ENCODE results near the gene SLC17A5. TPM values are rescaled to one million over a fixed set of nuclear protein-coding genes. Genes with fewer than 3 reads are reported as not detected.
A peak's percentile ranks its signal among the peaks of the same experiment; 100 is the strongest.

SLC17A5 gene
- polyA plus RNA-seq, 4 donors: 17.6 to 28.3 (median 19.9) TPM

- DNase-seq (ENCODE audit: low read depth in 4 of 4, low spot score in 3 of 4): no peak
Measured at GRCh38 chr6:73667798-73668197, 14.0 kb upstream of the SLC17A5 start.

DNA sequence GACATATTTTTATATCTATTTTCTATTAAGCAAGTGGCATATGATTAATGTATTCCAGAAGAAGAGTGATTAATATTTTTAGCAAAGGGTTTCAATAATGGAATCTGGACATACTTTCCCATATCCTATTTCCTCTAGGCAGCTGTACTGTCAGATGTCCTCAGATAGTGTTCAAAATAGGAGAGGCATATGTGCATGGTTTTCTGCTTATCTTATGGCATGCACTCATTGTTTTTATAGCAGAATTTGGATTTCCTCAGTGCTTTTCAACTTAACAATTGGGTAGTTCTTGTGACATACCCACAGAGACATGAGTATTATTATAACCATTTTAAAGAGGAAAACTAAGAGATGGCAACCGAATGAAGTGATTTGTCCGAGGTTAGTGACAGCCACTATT, 12.6 kb upstream of the SLC17A5 start:
- DNase-seq (ENCODE audit: low read depth in 4 of 4, low spot score in 3 of 4): no peak

DNA sequence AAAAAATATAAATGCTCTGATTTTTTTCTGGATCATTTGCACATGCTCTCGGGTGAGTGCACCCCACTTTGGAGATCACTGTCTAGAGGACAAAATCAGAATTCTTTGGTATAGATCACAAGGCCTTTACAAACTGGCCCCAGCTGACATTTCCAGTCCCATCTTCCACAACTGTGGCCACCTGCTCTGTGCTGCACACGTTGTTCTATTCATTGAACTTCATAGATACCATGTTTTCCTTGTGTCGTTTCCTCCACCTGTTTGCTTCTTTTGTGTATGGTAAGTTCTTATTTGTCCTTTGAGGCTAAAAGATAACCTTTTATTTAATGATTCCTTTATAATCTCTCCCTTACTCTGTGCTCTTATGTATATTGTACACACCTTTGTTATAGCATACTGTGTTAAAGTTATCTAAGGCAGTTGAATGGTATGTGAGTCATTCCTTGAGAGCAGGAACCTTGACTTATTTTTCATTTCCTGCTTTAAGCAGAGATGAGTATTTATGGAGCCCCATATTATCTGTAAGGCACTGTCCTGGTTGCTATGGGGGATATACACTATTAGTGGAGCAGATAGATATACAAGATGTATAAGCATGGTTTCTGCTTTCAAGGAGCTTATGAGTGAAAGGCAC, 12.0 kb upstream of the SLC17A5 start:
- DNase-seq (ENCODE audit: low read depth in 4 of 4, low spot score in 3 of 4): no peak

DNA sequence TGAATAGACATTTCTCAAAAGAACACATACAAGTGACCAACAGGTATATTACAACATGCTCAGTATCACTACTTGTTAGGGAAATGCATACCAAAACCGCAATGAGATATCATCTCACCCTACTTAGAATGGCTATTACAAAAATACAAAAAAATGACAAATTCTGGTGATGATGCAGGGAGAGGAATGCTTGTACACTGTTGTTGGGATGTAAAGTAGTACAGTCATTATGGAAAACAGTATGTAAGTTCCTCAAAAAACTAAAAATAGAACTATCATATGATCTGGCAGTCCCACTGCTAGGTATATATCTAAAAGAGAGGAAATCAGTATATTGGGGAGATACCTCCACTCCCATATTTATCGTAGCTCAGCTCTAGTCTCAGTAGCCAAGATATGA, 10.9 kb upstream of the SLC17A5 start:
- DNase-seq (ENCODE audit: low read depth in 4 of 4, low spot score in 3 of 4): no peak

DNA sequence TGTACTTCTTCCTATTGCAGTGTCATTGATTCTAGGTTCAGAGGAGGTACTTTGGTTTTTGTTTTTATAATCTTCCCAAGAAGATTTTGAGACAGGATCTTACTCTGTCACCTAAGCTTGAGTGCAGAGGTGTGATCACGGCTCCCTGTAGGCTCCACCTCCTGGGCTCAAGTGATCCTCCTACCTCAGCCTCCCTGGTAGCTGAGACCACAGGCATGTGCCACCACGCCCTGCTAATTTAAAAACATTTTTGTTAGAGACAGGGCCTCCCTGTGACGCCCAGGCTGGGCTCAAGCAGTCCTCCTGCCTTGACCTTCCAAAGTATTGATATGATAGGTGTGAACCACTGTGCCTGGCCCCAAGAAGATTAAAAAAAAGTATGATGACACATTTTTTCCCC, 3.4 kb upstream of the SLC17A5 start:
- DNase-seq (ENCODE audit: low read depth in 4 of 4, low spot score in 3 of 4): no peak

- no peak for DNase-seq (ENCODE audit: low read depth in 4 of 4, low spot score in 3 of 4)
Measured at GRCh38 chr6:73656531-73657145, 2.8 kb upstream of the SLC17A5 start.

DNA sequence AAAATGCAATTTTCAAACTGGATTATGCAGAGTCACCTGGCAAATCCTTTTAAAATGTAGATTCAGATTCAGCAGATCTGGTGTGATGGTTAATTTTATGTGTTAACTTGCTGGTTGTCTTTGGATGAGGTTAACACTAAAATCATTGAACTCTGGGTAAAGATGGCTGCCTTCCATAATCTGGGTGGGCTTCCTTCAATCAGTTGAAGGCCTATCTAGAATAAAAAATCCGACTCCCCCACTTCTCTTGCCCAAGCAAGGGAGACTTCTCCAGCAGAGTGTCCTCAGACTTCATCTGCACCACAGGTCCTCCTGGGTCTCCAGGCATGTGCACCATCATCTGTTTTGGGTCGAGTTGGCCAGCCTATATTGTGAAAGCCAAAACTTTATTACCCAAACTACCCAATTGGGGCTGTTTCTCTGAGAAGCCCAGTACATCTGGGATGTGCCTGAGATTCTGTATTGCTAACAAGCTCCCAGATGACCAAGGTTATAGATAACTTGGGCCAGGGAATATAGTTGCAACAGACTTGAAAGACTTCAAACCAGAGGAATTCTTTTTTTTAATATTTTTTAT, 1.6 kb upstream of the SLC17A5 start:
- DNase-seq (ENCODE audit: low read depth in 4 of 4, low spot score in 3 of 4): no peak

DNA sequence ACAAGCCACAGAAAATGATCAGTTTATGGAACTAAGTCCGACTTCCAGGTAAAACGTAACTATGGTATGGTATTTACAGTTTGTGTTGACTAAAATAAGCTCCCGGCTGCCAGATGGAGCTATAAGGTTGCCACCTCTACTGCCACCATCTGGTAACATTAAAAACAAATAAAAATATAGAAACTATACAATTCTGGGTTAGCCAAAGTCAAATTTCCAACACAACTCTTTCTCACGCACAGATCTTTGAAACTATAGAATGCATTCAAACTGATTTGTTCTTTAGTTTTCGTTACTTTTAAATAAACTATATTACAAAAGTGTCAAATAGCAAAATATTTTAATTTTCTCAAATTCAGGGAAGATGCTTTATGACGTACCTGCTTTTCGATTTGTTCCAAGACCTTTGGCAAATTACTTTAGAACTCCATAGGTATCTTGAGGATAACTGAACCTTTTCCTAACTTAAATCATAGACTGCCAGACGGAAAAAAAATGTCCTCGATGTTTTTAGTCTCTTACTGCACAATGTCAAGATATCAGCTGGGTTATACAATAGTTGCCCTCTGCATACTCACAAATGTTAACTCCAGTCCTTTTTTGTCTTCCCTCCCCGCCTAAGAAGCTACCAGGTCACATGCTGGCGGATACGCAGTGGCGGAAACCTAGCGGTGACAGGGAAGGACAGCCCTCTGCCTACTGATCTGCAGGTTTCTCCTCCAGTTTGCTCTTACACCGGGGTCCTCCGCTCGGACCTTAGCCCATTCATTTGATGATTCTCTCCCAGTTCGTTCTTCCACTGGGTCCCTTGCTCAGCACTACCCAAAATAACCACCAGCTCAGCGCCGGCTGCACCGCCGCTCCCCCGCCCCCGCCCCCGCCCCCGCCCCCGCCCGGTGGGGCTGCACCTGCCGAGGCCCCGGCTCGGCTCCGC, 888 bp downstream of the SLC17A5 start:
- DNase-seq (ENCODE audit: low read depth in 4 of 4, low spot score in 3 of 4): peak in 2 of 4 donors; percentile 31 to 35

GRCh38 chr6:73649783-73650182, 4.0 kb downstream of the SLC17A5 start:
- no peak for DNase-seq (ENCODE audit: low read depth in 4 of 4, low spot score in 3 of 4)

GRCh38 chr6:73648166-73648565, 5.6 kb downstream of the SLC17A5 start:
- no peak for DNase-seq (ENCODE audit: low read depth in 4 of 4, low spot score in 3 of 4)

GRCh38 chr6:73644941-73645591, 8.7 kb downstream of the SLC17A5 start:
- DNase-seq (ENCODE audit: low read depth in 4 of 4, low spot score in 3 of 4): no peak

DNA sequence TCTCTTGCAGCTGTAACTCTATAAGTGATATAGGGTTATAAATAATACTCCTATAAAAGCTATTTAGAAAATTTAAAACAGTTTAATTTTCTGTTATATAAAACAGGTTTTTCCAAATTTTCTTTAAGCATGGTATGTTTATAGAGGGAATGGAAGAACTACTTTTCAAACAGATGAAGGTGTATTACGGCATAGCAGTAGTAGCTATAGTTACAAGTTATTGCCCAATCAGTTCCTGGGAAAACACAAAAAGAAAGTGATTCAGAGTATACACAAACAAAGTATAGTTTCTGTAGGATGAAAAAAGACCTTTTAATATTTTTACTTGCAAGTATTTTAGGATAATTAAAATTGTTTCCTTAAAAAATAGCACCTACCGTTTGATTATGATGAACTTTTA, 9.8 kb downstream of the SLC17A5 start:
- no peak for DNase-seq (ENCODE audit: low read depth in 4 of 4, low spot score in 3 of 4)

GRCh38 chr6:73642530-73642929, 11.3 kb downstream of the SLC17A5 start:
- no peak for DNase-seq (ENCODE audit: low read depth in 4 of 4, low spot score in 3 of 4)

DNA sequence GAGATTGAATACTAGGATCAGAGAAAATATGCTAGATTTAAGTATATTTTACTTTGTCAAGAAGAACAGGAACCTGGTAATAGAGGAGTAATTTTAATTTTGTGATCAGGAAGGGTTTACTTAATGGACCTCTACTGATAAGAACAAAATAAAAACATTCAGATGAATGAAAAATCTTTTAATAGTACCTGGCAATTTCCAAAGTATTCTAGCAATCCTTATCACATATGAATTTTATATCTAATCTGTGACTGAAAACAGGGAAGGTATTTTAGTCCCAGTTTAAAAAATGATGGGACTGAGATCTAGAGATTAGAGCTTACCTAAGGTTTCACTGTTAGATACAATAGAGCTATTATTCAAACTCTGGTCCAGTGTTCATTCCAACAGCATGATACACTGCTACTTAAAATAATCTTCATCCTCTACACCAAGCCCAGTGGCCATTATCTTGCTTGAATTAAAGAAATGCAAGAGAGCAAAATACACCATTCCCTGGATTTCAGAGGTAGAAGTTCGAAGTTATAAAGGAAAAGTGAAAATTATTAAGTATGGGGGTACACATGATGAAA, 13.5 kb downstream of the SLC17A5 start:
- no peak for DNase-seq (ENCODE audit: low read depth in 4 of 4, low spot score in 3 of 4)

- no peak for DNase-seq (ENCODE audit: low read depth in 4 of 4, low spot score in 3 of 4)
Measured at GRCh38 chr6:73639040-73639439, 14.8 kb downstream of the SLC17A5 start.

DNA sequence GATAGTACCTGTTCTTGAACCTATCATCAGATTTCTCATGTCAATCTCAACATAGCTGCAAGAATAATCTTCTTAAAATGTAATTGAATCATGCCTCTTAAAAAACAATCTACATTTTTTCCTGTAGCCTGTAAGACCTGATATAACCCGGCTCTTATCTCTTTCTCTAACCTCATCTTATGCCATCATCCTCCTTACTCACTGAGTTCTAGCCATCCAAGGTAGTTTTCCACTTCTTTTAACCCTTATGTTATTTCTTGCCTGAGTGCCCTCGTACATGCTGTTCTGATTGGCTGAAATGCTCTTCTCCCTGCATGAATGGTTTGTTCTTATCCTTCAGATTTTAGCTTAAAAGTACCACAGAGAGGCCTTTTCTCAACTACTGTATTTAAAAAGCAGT, 16.4 kb downstream of the SLC17A5 start:
- DNase-seq (ENCODE audit: low read depth in 4 of 4, low spot score in 3 of 4): no peak

DNA sequence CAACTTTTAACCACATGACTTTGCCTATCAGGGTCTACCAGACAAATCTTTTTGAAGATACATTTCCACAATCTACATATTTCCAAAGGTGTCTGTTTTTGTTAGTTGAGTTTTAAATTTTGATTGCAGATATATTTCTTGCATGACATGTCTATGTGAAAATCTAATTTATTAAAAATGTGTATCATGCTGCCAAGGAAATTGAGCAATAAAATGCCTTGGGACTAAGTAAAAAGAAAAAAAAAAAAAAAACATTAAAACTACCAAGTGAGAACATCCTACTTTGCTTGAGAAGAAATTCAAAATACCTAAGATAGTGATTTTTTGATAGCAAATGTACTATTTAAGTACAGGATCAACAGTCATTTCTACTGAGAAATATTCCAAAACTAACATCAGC, 17.7 kb downstream of the SLC17A5 start:
- no peak for DNase-seq (ENCODE audit: low read depth in 4 of 4, low spot score in 3 of 4)

GRCh38 chr6:73632346-73632745, 21.4 kb downstream of the SLC17A5 start:
- no peak for DNase-seq (ENCODE audit: low read depth in 4 of 4, low spot score in 3 of 4)

DNA sequence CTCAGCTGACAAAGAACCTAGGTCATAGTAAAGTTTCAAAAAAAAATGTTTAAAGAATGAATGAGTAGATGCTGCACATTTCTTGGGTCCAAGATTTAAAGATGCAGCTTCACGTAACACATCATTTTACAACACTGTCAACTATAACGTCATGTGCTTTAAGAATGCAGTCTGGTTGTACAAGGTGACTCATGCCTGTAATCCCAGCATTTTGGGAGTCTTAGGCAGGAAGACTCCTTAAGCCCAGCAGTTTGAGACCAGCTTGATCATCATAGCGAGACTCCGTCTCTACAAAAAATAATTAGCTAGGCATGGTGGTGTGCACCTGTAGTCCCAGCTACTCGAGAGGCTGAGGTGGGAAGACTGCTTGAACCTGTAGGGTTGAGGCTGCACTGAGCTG, 21.9 kb downstream of the SLC17A5 start:
- no peak for DNase-seq (ENCODE audit: low read depth in 4 of 4, low spot score in 3 of 4)

- DNase-seq (ENCODE audit: low read depth in 4 of 4, low spot score in 3 of 4): no peak
Measured at GRCh38 chr6:73630401-73630800, 23.4 kb downstream of the SLC17A5 start.

Data from left renal pelvis (tissue), 4 donors.